GM12874 (cell line): Measurements from ENCODE around the gene PTPN21.

ENCODE experiments used
- CTCF ChIP-seq: IDR thresholded peaks from 2 replicates; pipeline ENCODE4 v1.5.1; 2011; ENCODE audit warnings: low read depth, mild to moderate bottlenecking, control low read depth, low read length, moderate library complexity; ENCODE audit not compliant: insufficient read depth

The PTPN21 gene

DNA sequence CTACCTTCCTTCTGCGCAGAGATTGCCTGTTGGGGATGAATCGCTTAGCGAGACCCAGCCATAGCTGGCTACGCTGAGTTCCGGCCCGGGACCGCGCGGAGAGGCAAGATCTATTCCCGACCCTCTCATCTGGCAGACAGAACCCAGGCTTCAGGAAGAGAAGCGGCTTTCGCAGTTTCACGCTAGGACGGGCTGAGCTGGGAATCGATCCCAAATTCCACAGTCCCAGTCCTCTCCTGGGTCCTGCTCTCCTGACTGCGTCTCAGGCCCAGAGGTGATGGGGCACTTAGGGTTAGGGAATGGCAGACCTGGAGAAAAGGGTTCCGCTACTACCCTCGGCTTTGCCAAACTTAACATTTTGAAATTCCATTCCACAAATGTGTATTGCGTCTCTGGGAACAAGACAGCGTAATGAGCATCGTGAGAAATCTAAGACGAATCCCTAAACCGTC is 2.8 kb downstream of the PTPN21 start:
- TF ChIP-seq CTCF = no peak

DNA sequence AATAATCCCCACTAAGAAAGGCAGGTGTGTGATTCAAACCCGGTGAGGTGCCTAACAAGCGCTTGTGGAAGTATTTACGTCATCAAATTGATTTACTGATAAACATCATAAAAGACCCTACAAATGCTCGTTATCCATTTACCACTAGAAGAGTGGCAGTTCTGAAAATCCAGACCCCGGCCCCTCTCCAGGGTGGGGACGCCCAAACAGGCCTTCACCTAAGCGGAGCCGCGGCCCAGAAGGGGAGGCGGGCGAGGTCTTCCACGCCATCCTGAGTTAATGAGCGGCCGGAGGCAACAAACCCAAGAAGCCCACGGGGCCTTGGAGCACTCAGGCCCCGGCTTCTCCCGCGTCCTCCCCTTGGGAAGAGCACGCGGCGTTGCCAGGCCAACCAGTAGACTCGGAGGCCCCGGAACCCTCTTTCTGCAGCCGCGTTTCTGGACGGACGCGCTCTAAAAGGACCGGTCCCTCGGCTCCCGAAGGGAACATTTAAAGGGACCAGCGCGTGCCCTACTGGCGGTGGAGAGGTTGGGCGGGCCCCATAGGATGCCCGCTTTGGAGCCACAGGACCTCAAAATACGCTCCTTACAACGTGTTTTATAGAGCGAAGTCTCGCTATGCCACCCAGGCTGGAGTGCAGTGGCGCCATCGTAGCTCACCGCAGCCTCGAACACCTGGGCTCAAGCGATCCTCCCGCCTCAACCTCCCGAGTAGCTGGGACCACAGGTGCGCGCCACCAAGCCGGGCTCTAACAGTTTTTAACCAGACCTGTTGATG is 3.5 kb downstream of the PTPN21 start:
- no peak for TF ChIP-seq CTCF

GRCh38 chr14:88550078-88550477 is 4.7 kb downstream of the PTPN21 start:
- no peak for TF ChIP-seq CTCF

GRCh38 chr14:88547386-88547780 is 7.4 kb downstream of the PTPN21 start:
- TF ChIP-seq CTCF = no peak

GRCh38 chr14:88546621-88547385 is 8.0 kb downstream of the PTPN21 start:
- TF ChIP-seq CTCF = no peak

GRCh38 chr14:88545256-88545655 is 9.6 kb downstream of the PTPN21 start:
- TF ChIP-seq CTCF = no peak
